GM18520 (cell line): ENCODE data around the gene NCOA1.

Experiments
- ATAC-seq: cut with Tn5 transposase; IDR thresholded peaks from one replicate; pipeline ENCODE4 v1.9.1; 2021; ENCODE audit not compliant: unreplicated experiment

NCOA1 gene

GRCh38 chr2:24621779-24622538 is 130.9 kb downstream of the NCOA1 start:
- ATAC-seq = no peak

- ATAC-seq = no peak
These were observed 132.5 kb downstream of the NCOA1 start for GRCh38 chr2:24623535-24623934.

- no peak for ATAC-seq
These were observed 134.7 kb downstream of the NCOA1 start for GRCh38 chr2:24625728-24626127.

GRCh38 chr2:24626131-24626530 is 135.1 kb downstream of the NCOA1 start:
- no peak for ATAC-seq

- no peak for ATAC-seq
These were observed 137.7 kb downstream of the NCOA1 start for GRCh38 chr2:24628746-24629145.

- ATAC-seq = no peak
These were observed 141.1 kb downstream of the NCOA1 start for GRCh38 chr2:24632172-24632571.

- no peak for ATAC-seq
These were observed 144.1 kb downstream of the NCOA1 start for GRCh38 chr2:24635181-24635580.

GRCh38 chr2:24638568-24638967 is 147.5 kb downstream of the NCOA1 start:
- ATAC-seq = no peak

GRCh38 chr2:24642351-24642750 is 151.3 kb downstream of the NCOA1 start:
- ATAC-seq = no peak

- ATAC-seq = no peak
These were observed 152.0 kb downstream of the NCOA1 start for GRCh38 chr2:24643051-24643450.

- ATAC-seq = no peak
These were observed 153.0 kb downstream of the NCOA1 start for GRCh38 chr2:24644032-24644431.

GRCh38 chr2:24650997-24651642 is 160.1 kb downstream of the NCOA1 start:
- ATAC-seq = no peak

- ATAC-seq = no peak
These were observed 160.6 kb downstream of the NCOA1 start for GRCh38 chr2:24651643-24652003.

GRCh38 chr2:24652265-24653182 is 161.5 kb downstream of the NCOA1 start:
- ATAC-seq = no peak

GRCh38 chr2:24657818-24658217 is 166.8 kb downstream of the NCOA1 start:
- no peak for ATAC-seq

- no peak for ATAC-seq
These were observed 167.6 kb downstream of the NCOA1 start for GRCh38 chr2:24658531-24659202.

- no peak for ATAC-seq
These were observed 168.8 kb downstream of the NCOA1 start for GRCh38 chr2:24659862-24660261.

GRCh38 chr2:24667542-24667941 is 176.5 kb downstream of the NCOA1 start:
- ATAC-seq = no peak

GRCh38 chr2:24671230-24671629 is 180.2 kb downstream of the NCOA1 start:
- no peak for ATAC-seq

- ATAC-seq = no peak
These were observed 181.5 kb downstream of the NCOA1 start for GRCh38 chr2:24672589-24672988.

- no peak for ATAC-seq
These were observed 184.3 kb downstream of the NCOA1 start for GRCh38 chr2:24675338-24675737.
